Measurements from ENCODE around the gene NCAPG2. TPM values are rescaled to one million over a fixed set of nuclear protein-coding genes. Genes with fewer than 3 reads are reported as not detected.
A peak's percentile ranks its signal among the peaks of the same experiment; 100 is the strongest.

The NCAPG2 gene
- total and polyA plus RNA-seq, 2 of the 13 experiments (the other 11 are each of a cell fraction or from before 2014, with no cell fraction given), result 15.1 to 30.7 TPM

DNA sequence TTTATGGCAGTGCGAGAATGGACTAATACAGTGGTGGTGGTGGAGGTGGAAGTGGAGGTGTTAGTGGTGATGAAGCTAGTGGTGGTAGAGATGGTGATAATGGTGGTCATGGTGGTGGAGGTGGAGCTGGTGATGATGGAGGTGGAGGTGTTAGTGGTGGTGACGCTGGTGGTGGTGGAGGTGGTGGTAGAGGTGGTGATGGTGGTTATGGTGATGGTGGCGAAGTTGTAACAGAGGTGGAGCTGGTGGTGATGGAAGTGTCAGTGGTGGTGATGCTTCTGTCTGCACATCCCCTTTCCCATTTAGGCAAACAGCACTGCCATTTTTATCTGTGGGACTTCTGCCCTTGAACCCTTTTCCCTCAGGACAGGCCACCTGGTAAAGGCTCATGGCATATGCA, 109.5 kb downstream of the NCAPG2 start:
- FAIRE-seq (peak; percentile 70), ATAC-seq (no peak), DNase-seq (ENCODE audit: low spot score) (no peak)
- no peaks in the 10 kb centered on the region for H3K36me3 ChIP-seq (replicated peaks in 1 of 2; ENCODE audit: control insufficient read depth in 1 of 2, insufficient read depth in 2 of 2, low read length in 2 of 2)
- WGBS (ENCODE audit: low lambda C conversion rate), result 62% methylated on average over 3 of the region's 3 CpGs
- no peak overlapping the region for H3K4me3 ChIP-seq (replicated peaks in 1 of 3; ENCODE audit: insufficient read depth in 1 of 3, low read depth in 2 of 3, low read length in 3 of 3)
- H2AFZ ChIP-seq (ENCODE audit: low read length), result no peak overlapping the region
- ChIA-PET CTCF (ENCODE audit: low intra/inter-chr PET ratio, low total read pairs) (no interaction called here), POLR2A (no interaction called here)
- peaks cover 31% of the 10 kb centered on the region for H3K4me1 ChIP-seq (ENCODE audit: insufficient read depth, low read length)
- H3K27ac ChIP-seq (ENCODE audit: extremely low read length, insufficient read depth, low read length), result no peak overlapping the region
- peaks cover 20% of the 10 kb centered on the region for H3K9me3 ChIP-seq (ENCODE audit: low read length)
- TF ChIP-seq HHEX (CRISPR knock-in tag; IDR thresholded peaks at IDR 0.05) (no peak), SRF (IDR thresholded peaks at IDR 0.05; ENCODE audit: low read depth, low read length) (no peak), ZNF431 (CRISPR knock-in tag; IDR thresholded peaks at IDR 0.05; ENCODE audit: borderline replicate concordance, low read depth) (no peak), SIN3B (IDR thresholded peaks at IDR 0.05; ENCODE audit: low read length) (no peak), SPEN (CRISPR knock-in tag; IDR thresholded peaks at IDR 0.05; ENCODE audit: low read depth) (no peak), CREM (IDR thresholded peaks at IDR 0.05) (no peak), CREM (CRISPR knock-in tag; IDR thresholded peaks at IDR 0.05) (no peak), ZNF296 (CRISPR knock-in tag; conservative IDR thresholded peaks at IDR 0.05) (no peak), TOE1 (CRISPR knock-in tag; IDR thresholded peaks at IDR 0.05) (no peak), RBM39 (IDR thresholded peaks at IDR 0.05; ENCODE audit: low read depth, low read length, poor library complexity, severe bottlenecking) (no peak), ZSCAN29 (CRISPR knock-in tag; conservative IDR thresholded peaks at IDR 0.05) (no peak), ZNF326 (CRISPR knock-in tag; IDR thresholded peaks at IDR 0.05; ENCODE audit: borderline replicate concordance) (no peak), CEBPG (CRISPR knock-in tag; IDR thresholded peaks at IDR 0.05) (no peak), NFE2 (CRISPR knock-in tag; IDR thresholded peaks at IDR 0.05) (no peak), RXRA (CRISPR knock-in tag; IDR thresholded peaks at IDR 0.05) (no peak), ZNF446 (CRISPR knock-in tag; IDR thresholded peaks at IDR 0.05) (no peak)
- TF ChIP-seq, protein P1, sequence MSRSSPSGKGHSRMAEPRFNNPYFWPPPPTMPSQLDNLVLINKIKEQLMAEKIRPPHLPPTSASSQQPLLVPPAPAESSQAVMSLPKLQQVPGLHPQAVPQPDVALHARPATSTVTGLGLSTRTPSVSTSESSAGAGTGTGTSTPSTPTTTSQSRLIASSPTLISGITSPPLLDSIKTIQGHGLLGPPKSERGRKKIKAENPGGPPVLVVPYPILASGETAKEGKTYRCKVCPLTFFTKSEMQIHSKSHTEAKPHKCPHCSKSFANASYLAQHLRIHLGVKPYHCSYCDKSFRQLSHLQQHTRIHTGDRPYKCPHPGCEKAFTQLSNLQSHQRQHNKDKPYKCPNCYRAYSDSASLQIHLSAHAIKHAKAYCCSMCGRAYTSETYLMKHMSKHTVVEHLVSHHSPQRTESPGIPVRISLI (CRISPR knock-in tag; IDR thresholded peaks at IDR 0.05; ENCODE audit: borderline replicate concordance), result no peak
- TF ChIP-seq, protein P2, sequence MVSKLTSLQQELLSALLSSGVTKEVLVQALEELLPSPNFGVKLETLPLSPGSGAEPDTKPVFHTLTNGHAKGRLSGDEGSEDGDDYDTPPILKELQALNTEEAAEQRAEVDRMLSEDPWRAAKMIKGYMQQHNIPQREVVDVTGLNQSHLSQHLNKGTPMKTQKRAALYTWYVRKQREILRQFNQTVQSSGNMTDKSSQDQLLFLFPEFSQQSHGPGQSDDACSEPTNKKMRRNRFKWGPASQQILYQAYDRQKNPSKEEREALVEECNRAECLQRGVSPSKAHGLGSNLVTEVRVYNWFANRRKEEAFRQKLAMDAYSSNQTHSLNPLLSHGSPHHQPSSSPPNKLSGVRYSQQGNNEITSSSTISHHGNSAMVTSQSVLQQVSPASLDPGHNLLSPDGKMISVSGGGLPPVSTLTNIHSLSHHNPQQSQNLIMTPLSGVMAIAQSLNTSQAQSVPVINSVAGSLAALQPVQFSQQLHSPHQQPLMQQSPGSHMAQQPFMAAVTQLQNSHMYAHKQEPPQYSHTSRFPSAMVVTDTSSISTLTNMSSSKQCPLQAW (CRISPR knock-in tag; IDR thresholded peaks at IDR 0.05), result no peak
- TF ChIP-seq, protein P3, sequence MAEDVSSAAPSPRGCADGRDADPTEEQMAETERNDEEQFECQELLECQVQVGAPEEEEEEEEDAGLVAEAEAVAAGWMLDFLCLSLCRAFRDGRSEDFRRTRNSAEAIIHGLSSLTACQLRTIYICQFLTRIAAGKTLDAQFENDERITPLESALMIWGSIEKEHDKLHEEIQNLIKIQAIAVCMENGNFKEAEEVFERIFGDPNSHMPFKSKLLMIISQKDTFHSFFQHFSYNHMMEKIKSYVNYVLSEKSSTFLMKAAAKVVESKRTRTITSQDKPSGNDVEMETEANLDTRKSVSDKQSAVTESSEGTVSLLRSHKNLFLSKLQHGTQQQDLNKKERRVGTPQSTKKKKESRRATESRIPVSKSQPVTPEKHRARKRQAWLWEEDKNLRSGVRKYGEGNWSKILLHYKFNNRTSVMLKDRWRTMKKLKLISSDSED (CRISPR knock-in tag; IDR thresholded peaks at IDR 0.05), result no peak
- TF ChIP-seq, protein P4, sequence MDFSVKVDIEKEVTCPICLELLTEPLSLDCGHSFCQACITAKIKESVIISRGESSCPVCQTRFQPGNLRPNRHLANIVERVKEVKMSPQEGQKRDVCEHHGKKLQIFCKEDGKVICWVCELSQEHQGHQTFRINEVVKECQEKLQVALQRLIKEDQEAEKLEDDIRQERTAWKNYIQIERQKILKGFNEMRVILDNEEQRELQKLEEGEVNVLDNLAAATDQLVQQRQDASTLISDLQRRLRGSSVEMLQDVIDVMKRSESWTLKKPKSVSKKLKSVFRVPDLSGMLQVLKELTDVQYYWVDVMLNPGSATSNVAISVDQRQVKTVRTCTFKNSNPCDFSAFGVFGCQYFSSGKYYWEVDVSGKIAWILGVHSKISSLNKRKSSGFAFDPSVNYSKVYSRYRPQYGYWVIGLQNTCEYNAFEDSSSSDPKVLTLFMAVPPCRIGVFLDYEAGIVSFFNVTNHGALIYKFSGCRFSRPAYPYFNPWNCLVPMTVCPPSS (IDR thresholded peaks at IDR 0.05), result no peak
- H3K9ac ChIP-seq (ENCODE audit: insufficient read depth, low read depth, low read length), result no peak overlapping the region
- in situ Hi-C loops (cut with HindIII; ENCODE audit: extremely low pct_ligation_motif_present, low pct_unique_long_range_greater_than_20kb), result no loop called here
- H3K79me2 ChIP-seq (ENCODE audit: insufficient read depth, low read length), result no peaks in the 10 kb centered on the region
- no peaks in the 10 kb centered on the region for H3K27me3 ChIP-seq (ENCODE audit: control insufficient read depth in 1 of 2, insufficient read depth in 2 of 2, low read length in 2 of 2)
- intact Hi-C loops (cut with micrococcal nuclease; ENCODE audit: unreplicated experiment), result no loop called here
- no peaks in the 10 kb centered on the region for H4K20me1 ChIP-seq (ENCODE audit: insufficient read depth, low read length)
- H3K4me2 ChIP-seq (ENCODE audit: low read depth, low read length), result no peak overlapping the region
- BruUV-seq (replicated peaks), result no TSS peak

Data from HepG2 (cell line).